ENCODE data around the gene RNF227. TPM values are rescaled to one million over a fixed set of nuclear protein-coding genes. Genes with fewer than 3 reads are reported as not detected.

RNF227 gene
- total RNA-seq, 2 experiments from 2014 or later = 2.8 to 3.9 TPM

DNA sequence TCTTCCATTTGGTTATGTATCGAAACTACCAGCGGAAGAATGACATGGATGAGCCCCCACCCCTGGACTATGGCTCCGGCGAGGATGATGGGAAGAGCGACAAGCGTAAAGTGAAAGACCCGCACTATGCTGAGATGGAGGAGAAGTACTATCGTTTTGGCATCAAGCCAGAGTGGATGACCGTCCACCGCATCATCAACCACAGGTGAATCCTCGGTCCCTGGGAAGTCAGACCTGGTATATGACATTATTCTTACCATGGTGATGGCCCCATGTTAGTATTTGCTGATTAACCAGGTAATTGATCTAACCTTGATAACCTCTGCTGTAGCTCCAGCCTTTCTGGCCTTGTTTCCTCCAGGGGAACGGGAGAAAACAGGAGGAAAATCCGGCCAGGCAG is 19.0 kb downstream of the RNF227 start:
- ATAC-seq = no peak
- no peak for DNase-seq
- Mint-ChIP-seq H3K9me3 (ENCODE audit: low read depth) (no peaks in the 10 kb centered on the region), H3K27me3 (no peaks in the 10 kb centered on the region), H3K4me3 (no peak overlapping the region), H3K27ac (no peak overlapping the region), H3K4me1 (peaks cover 2% of the 10 kb centered on the region), H3K36me3 (peaks cover 65% of the 10 kb centered on the region)
- CTCF ChIA-PET = interaction anchor here (1.2 to 4.5 kb wide), 4 partner anchors 24 to 80 kb away, joined by 3 to 24 read pairs (median 3); no protein-coding TSS in a partner anchor

DNA sequence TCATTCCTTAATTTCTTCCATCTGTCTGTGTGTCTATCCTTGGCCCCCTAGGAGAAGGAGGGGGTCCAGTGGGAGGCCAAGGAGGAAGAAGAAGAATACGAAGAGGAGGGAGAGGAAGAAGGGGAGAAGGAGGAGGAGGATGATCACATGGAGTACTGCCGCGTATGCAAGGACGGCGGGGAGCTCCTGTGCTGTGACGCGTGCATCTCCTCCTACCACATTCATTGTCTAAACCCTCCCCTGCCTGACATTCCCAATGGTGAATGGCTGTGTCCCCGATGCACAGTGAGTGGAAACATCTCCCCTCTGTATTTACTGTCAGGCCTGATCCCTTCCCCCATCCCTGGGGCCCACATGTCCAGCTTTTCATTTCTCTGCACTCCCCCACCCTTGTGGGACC is 21.2 kb downstream of the RNF227 start:
- DNase-seq (no peak), ATAC-seq (no peak)
- Mint-ChIP-seq H3K9me3 (ENCODE audit: low read depth) (no peaks in the 10 kb centered on the region), H3K4me3 (no peak overlapping the region), H3K36me3 (peaks cover 68% of the 10 kb centered on the region), H3K4me1 (peaks cover 4% of the 10 kb centered on the region), H3K27me3 (no peaks in the 10 kb centered on the region), H3K27ac (no peak overlapping the region)
- CTCF ChIA-PET = interaction anchor here (0.6 kb wide), 1 partner anchor 33 kb away, joined by 3 read pairs; no protein-coding TSS in a partner anchor

GRCh38 chr17:7894226-7894625 is 21.9 kb downstream of the RNF227 start:
- CTCF ChIA-PET = no interaction called here
- DNase-seq = no peak
- H3K27ac Mint-ChIP-seq = no peak overlapping the region
- peaks cover 4% of the 10 kb centered on the region for H3K4me1 Mint-ChIP-seq
- H3K4me3 Mint-ChIP-seq = no peak overlapping the region
- H3K9me3 Mint-ChIP-seq (ENCODE audit: low read depth) = no peaks in the 10 kb centered on the region
- no peak for ATAC-seq
- peaks cover 63% of the 10 kb centered on the region for H3K36me3 Mint-ChIP-seq
- H3K27me3 Mint-ChIP-seq = no peaks in the 10 kb centered on the region

- no peak overlapping the region for H3K4me3 Mint-ChIP-seq
- no peaks in the 10 kb centered on the region for H3K9me3 Mint-ChIP-seq (ENCODE audit: low read depth)
- no peaks in the 10 kb centered on the region for H3K27me3 Mint-ChIP-seq
- ATAC-seq = no peak
- peaks cover 4% of the 10 kb centered on the region for H3K4me1 Mint-ChIP-seq
- peaks cover 57% of the 10 kb centered on the region for H3K36me3 Mint-ChIP-seq
- CTCF ChIA-PET = no interaction called here
- DNase-seq = peak; percentile 27
- H3K27ac Mint-ChIP-seq = no peak overlapping the region
Observed at GRCh38 chr17:7893187-7893880, 22.8 kb downstream of the RNF227 start.

- peak overlapping the region; percentile 40 for H3K27ac Mint-ChIP-seq
- H3K4me3 Mint-ChIP-seq = no peak overlapping the region
- H3K4me1 Mint-ChIP-seq = peaks cover 3% of the 10 kb centered on the region
- H3K36me3 Mint-ChIP-seq = peaks cover 30% of the 10 kb centered on the region
- DNase-seq = no peak
- no peaks in the 10 kb centered on the region for H3K27me3 Mint-ChIP-seq
- H3K9me3 Mint-ChIP-seq (ENCODE audit: low read depth) = no peaks in the 10 kb centered on the region
- CTCF ChIA-PET = interaction anchor here (0.9 to 1.5 kb wide), 4 partner anchors 21 to 33 kb away, joined by 3 to 4 read pairs (median 3); partner anchors contain the start of gene RNF227
- ATAC-seq = no peak
Observed at GRCh38 chr17:7889166-7889955, 26.7 kb downstream of the RNF227 start.

DNA sequence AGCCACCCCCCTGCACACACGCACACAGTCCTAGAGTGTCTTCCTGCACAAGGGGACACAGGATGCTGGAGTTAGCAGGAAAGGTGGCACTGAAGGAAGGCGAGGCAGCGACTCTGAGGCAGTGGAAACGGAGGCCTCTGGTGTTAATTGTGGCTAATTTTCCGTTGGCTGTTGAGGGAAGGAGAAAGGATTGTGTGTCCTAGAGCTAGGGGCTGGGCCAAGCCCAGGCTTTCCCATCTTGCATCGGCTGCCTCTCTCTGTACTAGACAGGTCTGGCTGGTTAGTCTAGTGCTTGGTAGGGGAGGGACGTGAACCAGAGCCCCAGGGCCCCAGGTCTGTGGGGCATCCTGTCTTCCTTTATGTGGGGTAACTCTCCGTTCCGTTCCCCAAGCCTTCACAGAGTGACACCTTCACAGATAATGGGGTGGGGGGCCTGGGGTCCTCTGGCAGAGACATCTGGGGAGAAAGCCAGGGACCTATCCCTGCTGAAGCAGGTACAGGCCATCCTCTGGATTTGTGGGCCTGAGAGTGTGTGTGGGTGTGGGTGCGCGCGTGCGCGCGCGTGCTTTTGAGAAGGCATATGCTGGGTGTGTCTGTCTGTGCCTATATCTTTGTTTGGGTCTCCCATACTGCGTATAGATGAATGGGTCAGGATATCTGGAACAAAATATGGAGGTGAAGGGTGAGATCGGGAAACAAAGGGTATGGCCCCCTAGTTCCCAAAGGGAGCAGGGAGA is 27.7 kb downstream of the RNF227 start, which contains the start of gene CHD3:
Gene CHD3 (plus strand): TSS at position 606 of the 737 bp plus-strand sequence. CDS start 212 bp downstream, outside the sequence.
- Mint-ChIP-seq H3K27ac (peak within 1 kb of the TSS; percentile 40), H3K27me3 (no peaks in the 10 kb centered on the region), H3K36me3 (peaks cover 22% of the 10 kb centered on the region), H3K4me3 (no peak within 1 kb of the TSS), H3K4me1 (peaks cover 6% of the 10 kb centered on the region), H3K9me3 (ENCODE audit: low read depth) (no peaks in the 10 kb centered on the region)
- peak; percentile 11 for ATAC-seq
- CTCF ChIA-PET = interaction anchor here (0.9 to 1.5 kb wide), 3 partner anchors 27 to 34 kb away, joined by 3 to 4 read pairs (median 3); partner anchors contain the start of gene RNF227
- DNase-seq = peak; percentile 60

DNA sequence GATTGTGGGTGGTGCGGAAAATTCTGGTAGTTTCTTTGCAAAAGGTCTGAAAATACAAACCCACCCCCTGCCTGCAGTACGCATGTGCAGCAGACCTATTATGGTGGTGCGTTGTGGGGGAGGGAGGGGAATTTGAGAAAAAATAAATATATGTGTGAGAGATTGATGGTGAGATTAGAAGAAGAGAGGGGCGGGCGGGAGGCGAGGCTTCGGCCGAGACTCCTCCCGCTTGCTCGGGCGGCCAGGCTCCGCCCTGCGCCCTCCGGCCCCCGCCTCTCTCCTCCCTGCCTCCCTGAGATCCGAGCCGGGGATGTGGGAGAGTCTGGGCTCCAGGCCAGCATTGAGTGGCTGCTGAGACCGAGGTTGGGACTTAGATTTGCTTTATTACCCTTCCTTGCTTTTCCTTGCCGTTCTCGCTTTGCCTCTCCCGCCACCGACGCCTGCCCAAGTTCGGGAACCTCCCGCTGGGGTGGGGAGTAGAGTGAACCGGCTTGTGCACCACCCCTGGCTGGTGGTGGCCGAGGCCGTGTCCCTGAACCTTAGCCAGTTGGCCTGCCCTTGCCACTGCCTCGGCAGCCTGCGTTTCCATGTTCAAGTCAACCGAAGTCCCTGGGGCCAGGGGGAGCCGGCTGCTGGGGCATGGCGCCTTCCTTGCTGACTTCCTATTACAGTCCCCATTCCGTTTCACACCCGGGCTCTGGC is 28.5 kb downstream of the RNF227 start:
- CTCF ChIA-PET = interaction anchor here (1.4 kb wide), 1 partner anchor 26 kb away, joined by 3 read pairs; no protein-coding TSS in a partner anchor
- Mint-ChIP-seq H3K36me3 (peaks cover 20% of the 10 kb centered on the region), H3K4me1 (peaks cover 6% of the 10 kb centered on the region), H3K27me3 (no peaks in the 10 kb centered on the region), H3K27ac (no peak overlapping the region), H3K9me3 (ENCODE audit: low read depth) (no peaks in the 10 kb centered on the region), H3K4me3 (no peak overlapping the region)
- DNase-seq = peak; percentile 95
- peak; percentile 81 for ATAC-seq

- H3K4me3 Mint-ChIP-seq = no peak overlapping the region
- no peaks in the 10 kb centered on the region for H3K27me3 Mint-ChIP-seq
- CTCF ChIA-PET = no interaction called here
- H3K4me1 Mint-ChIP-seq = peaks cover 5% of the 10 kb centered on the region
- H3K36me3 Mint-ChIP-seq = peaks cover 19% of the 10 kb centered on the region
- no peaks in the 10 kb centered on the region for H3K9me3 Mint-ChIP-seq (ENCODE audit: low read depth)
- no peak overlapping the region for H3K27ac Mint-ChIP-seq
- ATAC-seq = no peak
- no peak for DNase-seq
Observed at GRCh38 chr17:7887038-7887481, 29.0 kb downstream of the RNF227 start.

- DNase-seq (peak; percentile 77), ATAC-seq (peak; percentile 10)
- H3K27ac Mint-ChIP-seq = no peak overlapping the region
- no peaks in the 10 kb centered on the region for H3K9me3 Mint-ChIP-seq (ENCODE audit: low read depth)
- H3K4me3 Mint-ChIP-seq = no peak overlapping the region
- CTCF ChIA-PET = interaction anchor here (1.0 to 1.8 kb wide), 8 partner anchors 17 to 106 kb away, joined by 3 to 6 read pairs (median 5); partner anchors contain the start of genes CYB5D1 and NAA38
- no peaks in the 10 kb centered on the region for H3K27me3 Mint-ChIP-seq
- peaks cover 3% of the 10 kb centered on the region for H3K4me1 Mint-ChIP-seq
- peaks cover 16% of the 10 kb centered on the region for H3K36me3 Mint-ChIP-seq
Observed at GRCh38 chr17:7886227-7887037, 29.7 kb downstream of the RNF227 start.

DNA sequence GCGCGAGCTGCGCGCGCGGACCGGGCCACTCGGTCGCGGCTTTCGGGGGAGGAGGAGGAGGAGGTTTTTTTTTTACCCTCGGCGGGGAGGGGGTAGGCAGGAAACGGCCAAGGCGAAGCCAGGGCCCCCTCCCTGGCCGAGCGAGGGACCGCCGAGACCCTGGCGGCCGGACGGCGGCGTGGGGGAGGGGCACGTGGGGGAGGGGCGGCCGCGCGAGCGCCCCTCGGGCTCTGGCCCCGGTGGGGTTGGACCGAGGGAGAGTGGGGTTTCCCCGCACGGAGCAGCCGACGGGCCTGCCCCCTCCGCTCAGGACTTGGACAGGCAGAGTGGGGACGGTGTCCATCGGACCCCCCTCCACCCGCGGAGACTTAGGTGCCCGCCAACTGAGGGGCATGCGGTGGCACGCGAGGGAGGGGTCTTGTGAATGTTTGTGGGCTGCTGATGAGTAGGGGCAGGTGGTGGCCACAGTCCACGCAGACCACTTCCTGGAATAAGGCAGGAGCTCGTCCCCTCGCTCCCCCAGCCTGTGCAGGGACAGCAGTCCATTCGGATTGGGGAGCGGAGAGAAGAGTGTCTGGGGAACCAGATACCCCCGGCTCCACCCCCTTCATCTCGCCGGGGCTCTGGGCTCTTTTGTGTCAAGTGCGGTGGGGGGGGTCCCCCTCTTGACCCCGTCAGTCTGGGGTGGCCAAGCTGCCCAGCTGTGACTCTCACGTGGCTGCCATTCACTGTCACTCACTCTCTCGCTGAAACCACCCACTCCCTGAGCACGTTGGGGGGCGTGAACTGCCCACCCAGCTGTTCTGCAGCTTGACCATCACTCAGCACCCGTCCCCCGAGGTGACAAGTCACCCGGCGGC is 30.5 kb downstream of the RNF227 start:
- Mint-ChIP-seq H3K27me3 (no peaks in the 10 kb centered on the region), H3K4me3 (no peak overlapping the region), H3K27ac (no peak overlapping the region), H3K9me3 (ENCODE audit: low read depth) (no peaks in the 10 kb centered on the region), H3K4me1 (peaks cover 3% of the 10 kb centered on the region), H3K36me3 (peaks cover 8% of the 10 kb centered on the region)
- DNase-seq (peak; percentile 72), ATAC-seq (peak; percentile 15)
- CTCF ChIA-PET = interaction anchor here (1.0 to 1.8 kb wide), 8 partner anchors 17 to 107 kb away, joined by 3 to 6 read pairs (median 5); partner anchors contain the start of genes CYB5D1 and NAA38
